ENCODE measurements around the gene FAM13A.

The FAM13A gene

DNA sequence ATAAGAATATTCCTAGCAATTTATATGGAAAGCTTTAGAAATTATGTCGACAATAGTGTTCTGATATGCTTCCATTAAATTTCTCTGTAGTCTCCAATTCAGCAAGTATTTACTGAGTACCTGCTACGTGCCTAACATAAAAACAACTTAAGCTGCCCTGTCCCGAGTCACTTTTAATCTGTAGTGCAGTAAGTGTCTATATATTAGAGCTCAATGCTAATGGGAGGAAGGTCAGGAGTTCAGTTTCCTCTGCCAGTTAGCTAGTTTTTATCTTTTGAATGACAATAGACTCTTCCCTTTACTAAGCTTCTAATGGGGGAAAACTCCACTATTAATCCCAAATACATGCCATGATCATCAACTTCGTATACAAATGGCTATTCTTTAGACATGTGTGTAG, 240.6 kb downstream of the FAM13A start:
- DNase-seq (ENCODE audit: low read depth in 1 of 2, low spot score in 1 of 2) = no peak

- DNase-seq (ENCODE audit: low read depth in 1 of 2, low spot score in 1 of 2) = no peak
These were observed 242.9 kb downstream of the FAM13A start for GRCh38 chr4:88814043-88814617.

- no peak for DNase-seq (ENCODE audit: low read depth in 1 of 2, low spot score in 1 of 2)
These were observed 244.0 kb downstream of the FAM13A start for GRCh38 chr4:88813013-88813412.

DNA sequence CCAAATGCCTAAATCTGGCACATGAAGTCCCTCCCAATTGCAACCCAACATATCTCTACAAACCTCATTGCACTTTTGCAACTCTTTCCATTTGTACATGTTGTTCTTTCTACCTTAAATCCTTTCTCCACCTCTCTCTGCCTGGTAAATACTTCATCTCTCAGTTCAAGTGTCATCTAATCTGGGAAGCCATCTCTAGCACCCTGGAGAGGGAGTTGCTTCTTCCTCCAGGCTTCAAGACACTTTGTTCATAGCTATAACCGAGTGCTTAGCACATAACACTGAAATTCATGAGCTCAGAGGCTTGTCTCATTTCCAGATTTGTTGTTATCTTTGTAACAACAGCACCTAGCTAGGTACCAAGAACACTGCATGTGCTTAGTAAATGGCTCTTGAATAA, 244.6 kb downstream of the FAM13A start:
- no peak for DNase-seq (ENCODE audit: low read depth in 1 of 2, low spot score in 1 of 2)

DNA sequence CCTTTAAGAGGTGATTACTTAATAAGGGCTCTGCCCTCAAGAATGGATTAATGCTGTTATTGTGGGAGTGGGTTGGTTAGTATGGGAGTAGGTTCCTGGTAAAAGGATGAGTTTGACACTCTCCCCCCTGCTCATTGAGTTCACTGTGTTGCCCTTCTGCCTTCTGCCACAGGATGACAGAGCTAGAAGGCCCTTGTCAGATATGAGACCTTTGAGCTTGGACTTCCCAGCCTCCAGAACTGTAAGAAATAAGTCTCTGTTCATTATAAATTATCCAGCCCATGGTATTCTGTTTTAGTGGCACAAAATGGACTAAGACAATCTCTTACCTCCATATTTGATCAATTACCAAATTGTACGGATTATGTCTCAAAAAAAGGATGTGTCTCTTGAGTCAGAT, 245.1 kb downstream of the FAM13A start:
- no peak for DNase-seq (ENCODE audit: low read depth in 1 of 2, low spot score in 1 of 2)

- no peak for DNase-seq (ENCODE audit: low read depth in 1 of 2, low spot score in 1 of 2)
These were observed 246.7 kb downstream of the FAM13A start for GRCh38 chr4:88810325-88810724.

DNA sequence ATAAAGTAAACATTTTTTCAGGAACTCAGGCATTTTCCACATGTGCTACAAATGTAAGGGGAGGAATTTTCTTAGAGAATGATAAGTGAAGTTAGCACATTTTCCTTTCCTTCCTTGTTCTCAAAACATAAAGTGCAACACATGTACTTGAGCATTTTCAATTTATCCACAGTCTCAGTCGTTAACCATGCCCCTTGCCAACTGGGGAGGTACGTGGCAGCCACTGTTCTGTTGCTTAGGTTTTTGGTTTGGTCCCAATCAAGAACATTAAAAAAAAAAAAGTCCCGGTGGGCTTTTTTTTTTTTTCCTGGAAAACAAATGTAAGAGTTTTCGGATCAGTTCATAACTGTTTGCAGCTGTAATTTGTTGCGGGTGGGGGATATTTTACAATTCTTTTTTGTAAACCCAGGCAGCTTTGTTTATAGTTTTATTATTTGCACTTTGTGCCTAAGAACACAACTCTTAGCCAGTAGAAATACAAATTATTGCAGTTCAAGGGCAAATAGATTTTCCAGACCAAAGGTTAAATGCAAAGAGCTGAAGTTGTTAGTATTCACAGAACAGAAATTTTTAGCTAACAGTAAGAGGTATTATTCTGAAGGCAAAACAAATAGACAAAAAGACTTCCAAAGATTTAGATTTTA, 247.3 kb downstream of the FAM13A start:
- no peak for DNase-seq (ENCODE audit: low read depth in 1 of 2, low spot score in 1 of 2)

DNA sequence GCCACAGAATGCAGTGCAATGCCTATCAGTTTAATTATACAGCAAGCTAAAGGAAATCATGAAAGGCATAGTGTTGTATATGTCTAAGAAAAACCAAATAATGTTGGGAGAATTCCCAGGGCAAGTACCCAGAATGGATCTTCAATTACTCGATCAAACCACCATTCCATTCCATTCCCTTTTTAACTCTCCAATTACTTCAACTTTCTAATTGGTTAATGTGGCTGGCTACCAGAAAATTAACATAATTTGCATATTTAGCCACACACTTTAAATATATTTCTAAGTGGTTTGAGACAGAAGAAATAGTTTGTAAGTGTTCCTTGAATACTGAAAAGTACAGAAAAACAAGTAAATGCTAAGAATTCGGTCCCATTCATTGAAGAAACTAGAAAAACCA, 247.9 kb downstream of the FAM13A start:
- DNase-seq (ENCODE audit: low read depth in 1 of 2, low spot score in 1 of 2) = no peak

- DNase-seq (ENCODE audit: low read depth in 1 of 2, low spot score in 1 of 2) = no peak
These were observed 249.5 kb downstream of the FAM13A start for GRCh38 chr4:88807499-88807898.

DNA sequence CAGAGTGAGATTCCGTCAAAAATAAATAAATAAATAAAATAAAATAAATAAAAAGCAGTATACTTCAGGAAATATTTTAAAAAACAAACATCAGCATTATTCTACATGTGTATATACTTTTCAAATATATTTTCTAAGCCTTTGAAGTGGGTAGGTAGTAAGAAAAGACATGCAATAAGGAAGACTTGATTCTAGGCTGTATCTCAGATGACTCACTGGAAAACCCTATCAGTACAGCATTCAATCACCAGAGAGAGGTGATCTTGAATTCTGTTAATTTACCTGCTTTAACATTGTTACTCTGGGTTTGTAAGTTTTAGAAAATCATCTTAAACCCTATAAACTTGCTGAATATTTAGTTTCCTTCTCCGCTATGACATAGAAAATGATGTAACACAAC, 252.8 kb downstream of the FAM13A start:
- no peak for DNase-seq (ENCODE audit: low read depth in 1 of 2, low spot score in 1 of 2)

DNA sequence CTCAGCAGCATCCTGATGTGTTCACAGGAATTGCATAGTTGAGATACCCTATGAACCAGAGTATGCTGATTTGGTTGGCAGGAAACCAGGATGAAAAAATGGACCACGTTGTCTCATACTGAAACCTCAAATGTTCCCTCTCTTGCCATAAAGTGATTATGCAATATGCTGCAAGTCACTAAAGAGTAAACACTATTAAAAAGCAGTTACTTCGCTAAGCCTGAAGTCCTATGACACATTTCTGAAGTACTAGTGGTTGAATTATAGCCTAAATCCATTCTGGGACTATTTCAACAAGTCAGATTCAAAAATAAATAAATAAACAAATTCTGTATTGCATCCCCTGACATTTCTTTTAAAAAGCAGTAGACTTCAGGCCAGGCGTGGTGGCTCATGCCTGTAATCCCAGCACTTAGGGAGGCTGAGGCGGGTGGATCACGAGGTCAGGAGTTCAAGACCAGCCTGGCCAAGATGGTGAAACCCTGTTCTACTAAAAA, 253.3 kb downstream of the FAM13A start:
- peak in 1 of 2 donors; percentile 28 for DNase-seq (ENCODE audit: low read depth in 1 of 2, low spot score in 1 of 2)

DNA sequence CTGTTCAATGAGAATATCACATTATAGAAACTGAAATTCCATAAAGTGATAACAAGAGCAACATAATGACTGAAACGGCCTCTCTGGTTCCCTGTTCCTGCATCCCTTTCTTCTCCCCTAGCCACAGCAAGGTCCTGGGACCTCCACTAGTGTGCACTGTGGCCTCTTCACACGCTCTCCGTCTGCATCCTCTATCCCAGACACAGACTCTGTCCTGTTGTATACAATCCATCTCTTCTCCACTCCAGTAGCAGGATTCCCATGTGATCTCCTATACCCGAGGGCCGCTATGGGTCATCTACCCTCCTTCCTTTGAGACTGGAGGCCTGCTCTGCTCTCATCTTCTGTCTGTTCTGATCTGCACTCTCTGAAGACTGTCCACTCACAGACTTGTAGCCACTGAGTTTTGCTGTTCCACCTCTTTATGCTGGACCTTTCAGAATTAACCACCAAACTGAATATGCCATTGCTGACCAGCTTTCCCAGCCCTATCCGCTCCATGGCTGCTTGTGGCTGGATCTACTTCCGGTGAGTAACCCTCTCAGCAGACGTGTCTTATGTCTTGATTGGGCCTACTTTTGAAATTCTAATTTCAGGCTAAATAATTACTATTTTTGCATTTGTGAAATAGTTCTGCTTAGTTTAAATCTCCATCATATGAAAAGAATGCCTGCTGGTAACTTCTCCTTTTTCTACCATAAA, 254.2 kb downstream of the FAM13A start:
- no peak for DNase-seq (ENCODE audit: low read depth in 1 of 2, low spot score in 1 of 2)

DNA sequence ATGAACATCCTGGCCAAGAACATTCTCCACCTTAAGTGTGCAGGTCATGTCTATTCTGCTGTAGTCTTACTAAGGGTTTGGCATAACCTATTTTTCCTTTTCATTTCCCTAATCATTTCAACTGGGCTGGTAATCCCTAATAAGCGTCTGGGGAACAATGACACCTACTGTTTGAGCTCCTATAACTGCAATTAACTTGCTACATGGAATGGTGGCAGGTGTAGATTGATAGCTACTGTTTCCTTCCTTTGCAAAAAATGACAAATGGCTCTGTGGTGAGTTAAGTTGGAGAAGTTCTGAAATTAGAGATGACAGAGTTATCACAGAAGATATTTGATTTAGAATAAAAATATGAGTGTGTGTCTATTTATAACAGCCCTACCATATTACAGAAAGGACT, 254.8 kb downstream of the FAM13A start:
- no peak for DNase-seq (ENCODE audit: low read depth in 1 of 2, low spot score in 1 of 2)

- no peak for DNase-seq (ENCODE audit: low read depth in 1 of 2, low spot score in 1 of 2)
These were observed 257.1 kb downstream of the FAM13A start for GRCh38 chr4:88799900-88800299.

DNA sequence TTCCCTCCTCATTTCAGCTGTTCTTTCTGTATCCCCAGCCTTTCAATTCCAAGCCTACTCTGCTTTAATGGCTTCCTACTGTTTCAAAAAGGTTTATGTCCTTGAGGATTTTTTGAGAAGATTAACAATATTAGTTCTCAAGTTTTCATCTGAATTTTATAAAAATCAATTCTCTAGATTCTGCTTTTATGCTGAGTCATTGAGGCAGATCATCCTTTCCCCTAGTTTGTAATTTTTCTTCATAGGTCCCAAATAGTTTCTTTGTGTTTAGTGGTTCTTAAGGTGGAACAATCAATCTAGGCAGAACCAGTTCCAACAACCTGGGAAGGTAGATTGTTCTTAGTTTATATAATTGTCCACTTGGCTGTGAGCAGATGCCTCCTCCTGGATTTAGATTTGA, 259.3 kb downstream of the FAM13A start:
- DNase-seq (ENCODE audit: low read depth in 1 of 2, low spot score in 1 of 2) = no peak

GRCh38 chr4:88796545-88796944, 260.4 kb downstream of the FAM13A start:
- DNase-seq (ENCODE audit: low read depth in 1 of 2, low spot score in 1 of 2) = no peak

- DNase-seq (ENCODE audit: low read depth in 1 of 2, low spot score in 1 of 2) = no peak
These were observed 262.0 kb downstream of the FAM13A start for GRCh38 chr4:88794952-88795351.

DNA sequence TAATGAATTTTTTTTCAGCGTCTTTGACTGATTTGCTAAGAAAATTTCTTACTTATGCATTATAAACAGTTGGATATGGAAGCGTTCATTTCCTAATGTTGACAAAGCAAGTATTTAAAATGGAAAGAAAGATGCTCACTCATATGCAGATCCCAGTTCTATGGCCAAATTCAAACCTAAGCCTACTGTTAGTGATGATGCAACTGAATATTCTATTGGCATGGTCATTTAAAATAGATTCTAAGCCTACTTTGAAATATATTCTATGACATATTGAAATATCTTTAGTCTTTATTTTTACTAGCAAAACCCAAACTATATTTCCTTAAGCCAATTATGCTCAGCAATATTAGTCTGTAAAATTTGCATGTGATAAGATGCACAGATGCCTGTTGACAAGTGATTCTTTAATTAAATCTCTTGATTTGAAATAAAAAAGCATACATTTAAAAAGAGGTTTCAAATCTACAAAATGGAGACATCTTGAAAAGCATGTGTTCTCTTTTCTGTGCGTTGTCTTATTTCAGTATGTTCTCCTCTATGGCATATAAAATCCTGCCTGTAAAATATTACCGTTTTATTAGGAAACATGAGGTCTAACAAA, 262.8 kb downstream of the FAM13A start:
- DNase-seq (ENCODE audit: low read depth in 1 of 2, low spot score in 1 of 2) = no peak

- DNase-seq (ENCODE audit: low read depth in 1 of 2, low spot score in 1 of 2) = no peak
These were observed 263.5 kb downstream of the FAM13A start for GRCh38 chr4:88793475-88793874.

DNA sequence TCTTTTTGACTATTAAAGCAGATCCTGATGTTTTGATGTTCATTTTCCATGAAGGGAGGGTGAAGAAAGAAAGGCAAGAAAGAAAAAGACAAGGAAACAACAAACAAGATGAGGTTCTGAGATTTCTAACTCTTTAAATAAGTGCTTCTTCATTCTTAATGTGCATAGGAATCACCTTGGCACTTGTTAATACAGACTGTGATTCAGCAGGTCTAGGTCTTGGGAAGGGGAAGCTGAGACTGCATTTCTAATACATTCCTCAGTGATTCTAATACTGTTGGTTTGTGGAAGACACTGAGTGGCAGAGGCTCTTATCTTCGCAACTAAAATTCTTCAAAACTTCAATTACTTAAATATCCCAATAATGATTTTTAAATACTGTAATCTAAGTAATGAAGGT, 264.2 kb downstream of the FAM13A start:
- DNase-seq (ENCODE audit: low read depth in 1 of 2, low spot score in 1 of 2) = no peak

- DNase-seq (ENCODE audit: low read depth in 1 of 2, low spot score in 1 of 2) = no peak
These were observed 264.7 kb downstream of the FAM13A start for GRCh38 chr4:88792268-88792781.

- DNase-seq (ENCODE audit: low read depth in 1 of 2, low spot score in 1 of 2) = no peak
These were observed 265.7 kb downstream of the FAM13A start for GRCh38 chr4:88791274-88791673.
